GM12865 (cell line): Measurements from ENCODE around the gene ZNF655.

Experiments used
- DNase-seq: peaks from one replicate; pipeline ENCODE4 v3.0.0; 2010; ENCODE audit warnings: low read depth
- H3K4me3 ChIP-seq: 2 replicates; pipeline ENCODE4 v1.5.1; 2011; ENCODE audit warnings: mild to moderate bottlenecking, low read depth, low read length, control low read depth
- TF ChIP-seq, protein P1 (sequence below): IDR thresholded peaks from 2 replicates; pipeline ENCODE4 v1.5.1; 2011; ENCODE audit warnings: low read length, control low read depth, low read depth, inconsistent platforms; ENCODE audit not compliant: insufficient read depth; ENCODE audit errors: missing control alignments

Gene ZNF655

DNA sequence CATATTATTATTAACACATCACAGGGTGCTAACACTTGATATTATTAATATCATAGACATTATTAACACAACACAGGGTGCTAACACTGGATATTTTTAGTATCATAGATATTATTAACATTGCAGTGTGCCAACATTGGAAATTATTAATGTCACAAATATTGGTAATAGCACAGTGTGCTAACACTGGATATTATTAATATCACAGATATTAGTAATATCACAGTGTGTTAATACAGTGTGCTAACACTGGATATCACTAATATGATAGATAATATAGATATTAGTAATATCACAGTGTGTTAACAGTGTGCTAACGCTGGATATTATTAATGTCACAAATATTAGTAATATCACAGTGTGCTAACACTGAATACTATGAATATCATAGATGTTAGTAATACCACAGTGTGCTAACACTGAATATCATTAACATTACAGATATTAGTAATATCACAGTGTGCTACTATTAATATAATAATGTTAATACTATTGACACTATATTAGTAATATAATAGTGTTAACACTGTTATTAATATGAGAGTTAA, 38.0 kb downstream of the ZNF655 start:
- DNase-seq = no peak
- TF ChIP-seq, protein P1, sequence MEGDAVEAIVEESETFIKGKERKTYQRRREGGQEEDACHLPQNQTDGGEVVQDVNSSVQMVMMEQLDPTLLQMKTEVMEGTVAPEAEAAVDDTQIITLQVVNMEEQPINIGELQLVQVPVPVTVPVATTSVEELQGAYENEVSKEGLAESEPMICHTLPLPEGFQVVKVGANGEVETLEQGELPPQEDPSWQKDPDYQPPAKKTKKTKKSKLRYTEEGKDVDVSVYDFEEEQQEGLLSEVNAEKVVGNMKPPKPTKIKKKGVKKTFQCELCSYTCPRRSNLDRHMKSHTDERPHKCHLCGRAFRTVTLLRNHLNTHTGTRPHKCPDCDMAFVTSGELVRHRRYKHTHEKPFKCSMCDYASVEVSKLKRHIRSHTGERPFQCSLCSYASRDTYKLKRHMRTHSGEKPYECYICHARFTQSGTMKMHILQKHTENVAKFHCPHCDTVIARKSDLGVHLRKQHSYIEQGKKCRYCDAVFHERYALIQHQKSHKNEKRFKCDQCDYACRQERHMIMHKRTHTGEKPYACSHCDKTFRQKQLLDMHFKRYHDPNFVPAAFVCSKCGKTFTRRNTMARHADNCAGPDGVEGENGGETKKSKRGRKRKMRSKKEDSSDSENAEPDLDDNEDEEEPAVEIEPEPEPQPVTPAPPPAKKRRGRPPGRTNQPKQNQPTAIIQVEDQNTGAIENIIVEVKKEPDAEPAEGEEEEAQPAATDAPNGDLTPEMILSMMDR = no peak
- no peak overlapping the region for H3K4me3 ChIP-seq

DNA sequence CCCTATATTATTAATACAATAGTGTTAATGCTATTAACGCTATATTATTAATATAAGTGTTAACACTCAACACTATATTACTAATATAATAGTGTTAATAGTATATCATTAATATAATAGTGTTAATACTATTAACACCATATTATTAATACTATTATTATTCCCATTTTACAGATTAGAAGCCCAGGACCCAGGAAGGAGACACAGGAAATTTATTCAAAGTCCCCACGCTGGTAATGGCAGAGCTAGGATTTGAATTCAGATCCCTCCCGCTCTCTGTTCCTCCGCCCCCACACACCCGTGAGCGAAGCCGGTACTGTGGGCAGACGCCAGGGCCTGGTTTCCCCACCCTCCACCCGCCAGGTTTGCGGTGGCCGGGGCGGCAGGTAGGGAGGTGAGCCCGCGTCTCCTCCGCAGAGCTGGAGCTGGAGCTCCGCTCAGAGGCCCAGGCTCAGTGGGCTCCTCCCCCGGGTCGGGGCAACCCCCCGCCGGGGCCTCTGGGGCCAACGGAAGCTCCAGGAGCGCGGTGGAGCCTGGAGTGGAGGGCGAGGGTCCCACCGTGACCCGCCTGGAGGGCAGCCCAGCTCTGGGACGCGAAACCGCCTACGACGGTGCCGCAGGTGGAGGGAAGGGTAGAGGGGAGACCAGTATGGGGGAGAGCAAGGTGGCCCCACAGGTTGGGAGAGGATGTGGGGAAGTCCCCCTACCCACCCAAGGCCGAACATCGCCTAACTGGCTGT, 39.5 kb downstream of the ZNF655 start, which contains the start of gene TMEM225B:
TMEM225B (plus strand) TSS at position 506 of the 740 bp plus-strand sequence. CDS start 6,122 bp downstream, outside the sequence.
- no peak for DNase-seq
- TF ChIP-seq, protein P1 = no peak
- H3K4me3 ChIP-seq = no peak within 1 kb of the TSS

DNA sequence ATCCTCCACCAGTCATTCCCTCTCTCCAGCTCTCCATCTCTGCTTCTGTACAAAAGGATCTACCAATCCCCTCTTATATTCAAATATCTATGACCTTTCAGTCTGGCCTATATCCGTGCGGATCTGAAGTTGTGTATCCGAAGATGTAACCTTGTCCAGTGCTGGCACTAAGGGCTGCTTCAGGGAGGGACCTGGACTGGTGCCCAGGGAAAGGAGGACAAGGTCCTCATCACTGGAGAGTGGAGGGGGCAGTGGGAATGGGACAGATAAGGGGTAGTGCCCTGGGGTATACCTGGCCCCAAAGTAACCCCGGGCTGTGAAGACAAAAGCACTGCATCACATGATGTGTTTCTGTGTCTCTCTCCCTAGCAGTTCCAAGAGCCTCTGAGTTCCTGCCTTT, 41.4 kb downstream of the ZNF655 start:
- TF ChIP-seq, protein P1 = no peak
- DNase-seq = no peak
- no peak overlapping the region for H3K4me3 ChIP-seq

DNA sequence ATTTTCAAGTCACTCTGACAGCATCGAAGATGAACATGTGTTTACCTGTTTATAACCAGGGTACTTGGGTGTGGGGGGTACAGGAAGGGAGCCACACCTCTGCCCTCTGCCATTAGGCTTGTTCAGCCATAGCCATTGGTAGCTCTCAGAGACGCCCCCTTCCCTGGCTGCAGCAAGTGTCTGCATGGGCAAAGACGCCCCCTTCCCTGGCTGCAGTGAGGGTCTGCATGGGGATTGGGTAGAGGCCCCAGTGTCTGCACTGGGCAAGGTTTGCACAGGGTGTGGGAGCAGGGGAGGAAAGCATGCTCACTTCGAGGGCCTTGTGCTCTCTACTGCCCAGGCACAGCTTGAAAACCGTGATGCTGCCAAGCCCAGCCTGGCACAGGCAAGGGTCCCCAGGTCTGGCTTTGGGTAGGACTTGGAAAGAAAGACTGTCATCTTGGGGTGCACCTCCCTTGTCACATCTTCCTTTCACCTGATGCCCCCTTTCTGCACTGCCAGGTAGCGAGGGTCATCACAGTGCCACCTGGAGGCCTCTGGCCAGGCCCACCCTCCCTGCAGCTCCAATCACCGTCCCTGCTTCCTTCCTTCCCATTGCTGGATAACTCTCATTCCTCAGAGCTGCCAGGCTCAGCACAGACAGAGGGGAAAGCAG, 43.3 kb downstream of the ZNF655 start:
- TF ChIP-seq, protein P1 = no peak
- DNase-seq = no peak

DNA sequence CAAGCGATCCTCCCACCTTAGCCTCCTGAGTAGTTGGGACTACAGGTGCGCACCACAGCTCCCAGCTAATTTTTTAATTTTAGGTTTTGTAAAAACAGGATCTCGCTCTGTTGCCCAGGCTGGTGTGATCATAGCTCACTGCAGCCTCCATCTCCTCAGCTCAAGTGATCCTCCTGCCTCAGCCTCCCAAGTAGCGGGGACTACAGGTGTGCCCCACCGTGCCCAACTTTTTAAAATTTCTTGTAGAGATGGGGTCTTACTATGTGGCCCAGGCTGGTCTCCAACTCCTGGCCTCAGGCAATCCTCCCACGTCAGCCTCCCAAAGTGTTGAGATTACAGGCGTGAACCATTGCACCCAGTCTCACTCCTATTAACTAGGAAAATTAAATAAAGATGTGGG, 47.1 kb downstream of the ZNF655 start:
- TF ChIP-seq, protein P1 = no peak
- no peak for DNase-seq
- no peak overlapping the region for H3K4me3 ChIP-seq

More for the DNA sequence above, 43.3 kb downstream of the ZNF655 start:
- no peak overlapping the region for H3K4me3 ChIP-seq

DNA sequence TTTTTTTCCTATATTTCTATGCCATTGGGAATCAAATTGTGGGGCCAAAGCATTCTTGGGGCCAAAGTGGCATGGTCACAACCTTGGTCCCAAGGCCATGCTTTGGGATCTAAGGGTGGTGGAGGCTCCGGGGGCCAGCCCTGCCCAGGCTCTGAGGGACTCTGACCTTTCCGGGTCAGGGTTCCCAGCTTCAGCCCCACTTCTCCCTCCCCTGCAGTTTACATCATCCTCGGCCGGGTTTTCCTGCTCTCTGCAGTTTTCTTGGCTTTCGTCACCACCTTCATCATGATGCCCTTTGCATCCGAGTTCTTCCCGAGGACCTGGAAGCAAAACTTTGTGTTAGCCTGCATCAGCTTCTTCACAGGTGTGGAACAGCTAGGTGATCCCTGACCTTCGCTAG, 48.1 kb downstream of the ZNF655 start:
- TF ChIP-seq, protein P1 = no peak
- no peak overlapping the region for H3K4me3 ChIP-seq
- DNase-seq = no peak
